Effector CD4-positive, alpha-beta T cell (primary cell): ENCODE results near the gene SLC8A1.

Experiments used
- DNase-seq: peaks from one replicate; pipeline ENCODE4 v3.0.0-alpha.2; 2020

The SLC8A1 gene

DNA sequence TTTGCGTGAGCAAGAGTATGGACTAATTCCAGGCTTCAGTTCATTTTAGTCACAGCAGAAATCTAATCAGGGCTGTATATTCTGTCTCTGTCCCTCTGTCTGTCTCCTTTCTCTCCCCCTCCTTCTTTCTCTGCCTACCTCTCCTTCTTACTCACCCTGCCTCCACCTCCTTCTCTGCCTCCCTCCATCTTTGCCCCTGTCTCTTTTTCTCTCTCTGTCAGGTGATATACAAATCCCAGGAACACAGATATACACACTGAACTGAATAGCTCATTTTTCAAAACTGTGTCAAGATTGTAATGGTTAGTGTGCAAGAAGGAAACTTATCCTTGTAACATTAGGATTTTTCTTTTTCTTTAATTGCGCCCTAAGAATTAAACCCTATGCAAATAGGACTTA lies 32.5 kb downstream of the SLC8A1 start:
- DNase-seq: no peak

DNA sequence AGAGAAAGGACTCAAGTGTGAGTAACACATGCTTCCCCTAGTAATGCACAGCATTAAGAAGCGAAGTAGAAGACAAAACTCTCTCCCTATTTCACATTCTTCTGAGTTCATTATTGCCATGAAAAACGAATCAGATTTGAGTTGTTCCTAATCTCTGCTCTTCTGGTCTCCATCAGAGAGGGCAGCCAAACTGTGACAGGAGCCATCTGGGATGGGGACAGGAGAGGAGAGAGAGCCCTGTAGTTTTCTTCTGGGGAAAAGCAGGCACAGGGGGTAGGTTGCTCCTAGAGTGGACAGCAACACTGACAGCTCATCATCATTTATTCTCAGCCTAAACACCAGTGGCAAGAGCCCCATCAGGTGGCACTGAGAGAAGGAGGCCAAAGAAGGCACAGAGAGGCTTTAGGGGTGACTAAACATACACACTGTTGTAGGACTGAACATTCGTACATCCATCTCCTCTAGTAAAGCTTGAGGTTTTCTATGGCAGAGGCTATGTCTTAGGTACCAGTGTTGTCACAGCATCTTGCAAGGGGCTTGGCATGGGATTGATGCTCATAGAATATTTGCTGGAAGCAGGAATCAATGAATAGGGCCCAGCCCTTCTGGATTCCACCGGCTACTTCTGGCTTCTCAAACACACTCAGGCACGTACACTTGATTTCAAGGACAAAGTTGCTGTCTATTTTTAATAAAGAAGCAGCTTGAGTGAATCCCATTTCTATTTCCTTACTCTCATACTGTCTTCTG lies 33.1 kb downstream of the SLC8A1 start:
- DNase-seq: no peak

DNA sequence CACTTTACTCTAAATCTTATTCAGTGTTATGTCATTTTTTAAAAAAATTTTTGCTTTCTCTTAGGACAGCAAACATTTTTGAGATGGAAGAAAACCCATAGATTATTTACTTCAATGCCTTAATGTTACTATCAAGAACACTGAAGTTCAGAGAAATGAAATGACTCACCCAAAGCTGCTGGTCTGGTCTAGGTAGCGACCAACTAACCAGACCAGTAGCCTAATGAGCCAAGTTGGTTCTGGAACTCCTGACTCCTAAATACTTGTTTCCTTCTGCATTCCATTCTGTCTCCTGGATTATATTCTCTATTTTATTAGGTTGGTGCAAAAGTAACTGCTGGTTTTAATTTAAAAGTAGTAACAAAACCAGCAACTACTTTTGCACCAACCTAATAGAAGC lies 35.4 kb downstream of the SLC8A1 start:
- DNase-seq: no peak

DNA sequence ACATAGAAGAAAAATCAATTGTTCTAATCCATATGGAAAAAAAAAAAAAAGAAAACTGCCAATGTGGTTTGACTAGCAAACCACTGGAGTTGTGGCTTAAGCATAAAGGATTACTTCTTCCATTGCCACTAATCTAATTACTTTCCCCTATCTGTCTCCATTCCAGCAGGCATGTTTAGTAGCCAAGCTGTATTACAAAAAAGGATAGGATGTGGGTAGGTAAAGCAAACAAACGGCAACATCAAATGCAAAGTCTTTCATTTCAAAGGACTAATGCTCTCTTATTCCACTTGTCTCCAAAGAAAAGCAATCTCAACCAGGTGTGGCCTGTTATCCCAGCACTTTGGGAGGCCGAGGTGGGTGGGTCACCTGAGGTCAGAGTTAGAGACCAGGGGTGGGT lies 36.5 kb downstream of the SLC8A1 start:
- no peak for DNase-seq

DNA sequence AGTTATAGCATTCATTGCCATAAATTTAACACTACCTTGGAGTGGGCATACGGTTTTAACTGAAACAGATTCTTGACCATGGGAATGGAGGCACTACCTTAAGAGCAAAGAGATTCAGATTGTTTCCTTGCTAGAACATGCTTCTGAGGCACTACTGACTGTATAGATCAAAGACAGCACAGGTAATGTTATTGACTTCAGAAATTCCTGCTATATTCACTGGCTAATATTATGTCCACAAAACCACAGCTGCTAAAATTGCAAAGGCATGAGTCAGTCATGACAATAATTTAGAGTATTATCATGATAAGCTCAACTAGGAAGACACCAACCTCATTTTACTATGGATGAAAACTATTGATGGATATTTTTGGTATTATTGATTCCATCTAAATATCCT lies 39.4 kb downstream of the SLC8A1 start:
- no peak for DNase-seq

DNA sequence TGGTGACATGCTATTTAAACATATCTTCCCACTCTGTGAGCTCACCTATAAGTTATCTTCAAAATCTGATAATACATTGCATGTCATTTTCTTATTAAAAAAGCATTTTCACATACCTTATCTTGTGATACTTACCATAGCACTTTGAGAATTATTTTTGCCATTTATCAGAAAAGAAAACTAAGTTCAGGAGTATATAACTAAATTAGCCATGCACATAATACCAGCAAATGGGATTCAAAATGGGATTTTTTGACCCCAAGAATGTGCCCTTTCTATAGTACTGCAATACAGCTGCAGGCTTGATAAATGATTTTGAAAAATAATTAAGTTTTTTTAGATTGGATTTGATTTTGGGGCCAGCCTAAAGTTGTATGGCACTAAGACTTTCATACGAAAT lies 41.2 kb downstream of the SLC8A1 start:
- no peak for DNase-seq

DNA sequence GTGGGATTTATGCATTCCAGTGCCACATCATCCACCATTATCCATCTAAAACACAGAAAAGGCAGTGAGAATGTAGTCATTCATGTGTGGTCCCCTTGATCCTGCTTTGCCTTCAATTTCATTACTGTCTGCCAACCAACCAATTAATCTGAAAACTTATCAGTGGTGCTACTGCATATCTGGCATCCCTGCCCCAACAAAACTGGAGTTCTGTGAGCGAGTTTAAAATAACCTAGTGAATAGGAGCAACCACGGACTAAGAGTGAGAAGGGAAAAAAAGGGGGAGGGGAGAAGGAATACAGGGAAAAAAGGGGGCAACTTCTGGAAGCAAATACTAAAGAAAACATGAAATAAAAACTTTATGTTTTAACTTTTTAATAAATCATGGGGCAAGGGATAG lies 42.2 kb downstream of the SLC8A1 start:
- DNase-seq: no peak

DNA sequence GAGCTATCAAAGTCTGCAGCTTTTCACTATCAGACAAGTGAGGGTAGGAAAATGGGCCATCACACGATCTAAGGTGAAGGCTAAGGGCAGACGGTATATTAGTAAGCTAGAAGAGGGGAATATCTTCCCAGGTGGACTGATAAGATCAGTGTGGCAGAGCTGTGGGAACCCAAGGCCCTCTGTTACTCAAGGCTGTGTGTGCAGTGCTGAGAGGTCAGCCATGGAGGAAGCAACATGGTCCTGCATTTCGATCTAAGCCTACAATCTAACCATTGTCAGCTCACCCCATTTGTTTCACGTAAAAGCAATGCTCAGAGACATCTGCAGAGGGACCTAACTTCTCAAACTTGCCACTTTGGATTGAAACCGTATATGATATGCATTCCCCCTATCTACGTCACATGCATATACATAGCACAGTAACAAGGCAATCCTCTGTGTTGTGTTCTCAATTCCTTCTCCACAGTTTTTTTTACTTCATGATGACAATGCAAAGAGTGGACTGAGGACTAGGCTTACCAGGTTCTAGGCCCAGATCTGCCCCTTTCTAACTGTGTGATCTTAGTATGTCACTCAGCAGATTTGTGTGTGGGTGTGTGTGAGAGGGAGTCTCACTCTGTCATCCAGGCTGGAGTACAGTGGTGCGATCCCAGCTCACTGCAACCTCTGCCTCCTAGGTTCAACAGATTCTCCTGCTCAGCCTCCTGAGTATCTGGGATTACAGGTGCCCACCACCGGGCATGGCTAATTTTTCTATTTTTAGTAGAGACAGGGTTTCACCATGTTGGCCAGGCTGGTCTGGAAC lies 45.2 kb downstream of the SLC8A1 start:
- DNase-seq: no peak

DNA sequence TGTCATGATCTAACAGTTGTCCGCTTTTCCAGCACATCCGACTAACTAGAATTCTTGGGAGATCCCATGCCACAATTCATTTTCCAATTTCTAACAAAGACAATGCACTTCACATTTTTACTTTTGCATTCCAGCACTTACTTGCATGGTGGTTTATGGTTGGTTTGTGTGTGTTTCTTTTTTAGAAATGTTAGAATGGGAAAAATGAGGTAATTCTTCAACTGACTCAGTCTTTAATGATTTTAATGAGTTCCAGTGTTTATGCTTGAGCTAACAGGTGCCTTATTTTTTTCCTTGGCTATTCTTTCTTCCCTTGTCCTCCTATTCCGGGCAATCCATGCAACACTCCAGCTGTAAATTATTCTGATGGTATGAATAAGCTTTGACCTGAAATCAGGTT lies 46.4 kb downstream of the SLC8A1 start:
- DNase-seq: no peak

DNA sequence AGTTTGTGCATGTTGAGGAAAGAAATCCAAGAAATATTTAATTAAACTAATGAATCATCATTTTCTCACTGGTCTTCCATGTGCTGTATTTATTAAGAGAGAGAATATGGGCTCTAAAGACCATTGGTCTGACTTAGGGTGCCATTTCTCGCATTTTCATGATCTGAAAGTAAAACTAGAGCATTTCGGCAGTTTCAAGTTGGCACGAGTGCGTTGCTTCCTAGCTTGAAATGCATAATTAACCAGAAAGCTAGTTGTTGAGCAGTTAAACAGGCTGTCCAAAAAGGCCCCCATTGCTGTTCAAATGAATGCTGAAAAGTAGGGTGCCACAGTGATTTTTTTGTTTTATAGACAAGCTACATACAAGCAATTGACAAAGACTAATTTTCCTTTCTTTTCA lies 47.4 kb downstream of the SLC8A1 start:
- DNase-seq: no peak

DNA sequence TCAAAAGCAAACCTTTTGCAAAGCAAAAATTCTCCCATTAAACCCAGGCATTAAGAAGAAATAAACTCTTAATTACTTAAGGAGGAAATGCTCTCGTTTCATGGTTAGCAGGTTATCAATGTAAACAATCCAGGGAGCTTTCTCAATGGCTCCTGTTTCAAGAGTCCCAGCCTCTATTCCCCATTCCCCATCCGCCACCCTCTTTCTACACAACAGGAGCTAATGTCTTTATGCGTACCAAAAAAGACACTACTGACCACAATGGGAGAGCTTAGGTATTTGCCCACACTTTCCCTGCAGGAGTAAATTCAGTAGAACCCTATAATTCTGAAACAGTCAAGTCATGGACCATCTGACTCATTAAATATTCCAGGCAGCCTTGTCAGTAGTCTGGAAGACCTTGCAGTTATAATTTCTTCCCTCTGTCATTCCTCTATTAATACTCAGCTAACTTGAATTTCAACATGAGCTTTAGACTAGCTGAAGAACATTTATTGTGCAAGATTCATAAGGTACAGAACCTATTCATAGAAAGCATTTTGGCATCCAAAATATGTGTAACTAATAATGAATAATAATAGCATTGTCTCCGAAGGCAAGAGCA lies 48.6 kb downstream of the SLC8A1 start:
- no peak for DNase-seq

DNA sequence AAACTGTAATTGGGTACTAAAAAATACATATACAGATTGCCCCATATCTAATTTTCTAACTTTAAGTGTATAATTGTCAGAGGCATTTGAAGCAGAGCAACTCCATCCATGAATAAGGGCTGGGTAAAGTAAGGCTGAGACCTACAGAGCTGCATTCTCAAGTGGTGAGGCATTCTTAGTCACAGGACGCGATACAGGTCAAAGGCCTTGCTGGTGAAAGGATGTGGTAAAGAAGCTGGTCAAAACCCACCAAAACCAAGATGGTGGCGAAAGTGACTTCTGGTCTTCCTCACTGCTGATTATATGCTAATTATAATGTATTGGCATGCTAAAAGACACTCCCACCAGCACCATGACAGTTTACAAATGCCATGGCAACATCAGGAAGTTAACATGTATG lies 50.0 kb downstream of the SLC8A1 start:
- no peak for DNase-seq

DNA sequence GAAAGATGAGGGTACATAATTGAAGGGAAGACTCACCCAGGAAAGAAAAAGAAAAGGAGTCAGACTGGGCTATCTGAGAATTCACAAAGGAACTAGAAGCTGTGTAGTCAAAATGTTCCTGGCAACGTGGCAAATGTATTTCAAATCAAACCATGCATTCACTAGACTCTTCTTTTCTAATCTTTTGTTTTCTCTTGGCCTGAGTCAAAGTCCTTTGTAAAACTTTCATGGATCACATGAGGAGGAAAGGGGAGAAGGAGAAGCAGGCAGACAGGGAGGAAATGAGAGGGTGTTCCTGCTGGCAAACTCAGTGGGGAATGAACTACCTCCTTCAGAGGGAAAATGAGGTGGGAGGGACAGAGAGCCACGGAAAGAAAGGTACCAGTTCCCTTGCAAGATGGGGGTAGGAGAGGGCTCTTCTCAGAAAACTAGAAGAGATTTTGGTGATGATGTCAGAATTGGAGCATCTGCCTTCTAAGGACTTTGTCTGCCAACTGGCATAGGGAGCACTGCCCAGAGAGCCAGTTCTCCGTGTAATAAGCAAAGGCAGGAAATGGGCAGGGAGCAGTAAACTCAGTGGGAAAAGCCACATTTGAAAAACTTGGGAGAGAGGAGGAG lies 51.4 kb downstream of the SLC8A1 start:
- DNase-seq: no peak

DNA sequence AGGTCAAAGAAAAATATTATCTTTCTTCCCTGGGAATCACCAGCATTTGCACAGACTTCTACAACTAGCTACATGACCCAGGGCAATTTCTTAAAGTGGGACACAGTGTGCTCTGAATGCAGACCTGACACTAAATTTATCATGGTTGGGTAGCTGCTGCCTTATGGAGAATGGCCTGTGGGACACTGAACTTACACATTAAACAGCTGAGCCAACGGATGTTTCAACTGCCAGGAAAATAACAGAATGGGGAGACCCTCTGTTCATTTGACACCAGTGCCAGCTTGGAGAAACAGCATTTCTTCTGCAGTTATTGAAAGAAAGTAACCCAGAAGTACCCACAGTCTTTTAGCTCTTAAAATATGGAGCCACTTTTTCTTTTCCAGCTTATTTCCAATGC lies 54.1 kb downstream of the SLC8A1 start:
- DNase-seq: no peak

DNA sequence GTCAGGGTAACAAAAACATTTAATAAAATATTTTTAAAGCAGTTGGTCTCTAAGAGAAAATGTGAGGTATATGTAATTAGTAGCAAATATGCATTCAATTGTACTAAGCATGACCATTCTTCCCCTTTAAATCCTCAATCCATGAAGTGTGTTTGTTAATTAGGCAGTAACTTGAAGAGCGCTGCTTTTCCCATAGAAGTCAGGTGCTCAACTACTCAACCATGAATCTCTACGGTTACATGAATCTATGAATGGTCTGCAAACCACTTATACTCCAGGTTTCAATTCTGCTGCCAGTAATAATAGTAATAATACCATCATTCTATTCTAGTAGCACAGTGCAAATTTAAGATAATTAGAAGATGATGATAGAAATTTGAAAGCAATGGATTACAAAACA lies 55.8 kb downstream of the SLC8A1 start:
- no peak for DNase-seq

DNA sequence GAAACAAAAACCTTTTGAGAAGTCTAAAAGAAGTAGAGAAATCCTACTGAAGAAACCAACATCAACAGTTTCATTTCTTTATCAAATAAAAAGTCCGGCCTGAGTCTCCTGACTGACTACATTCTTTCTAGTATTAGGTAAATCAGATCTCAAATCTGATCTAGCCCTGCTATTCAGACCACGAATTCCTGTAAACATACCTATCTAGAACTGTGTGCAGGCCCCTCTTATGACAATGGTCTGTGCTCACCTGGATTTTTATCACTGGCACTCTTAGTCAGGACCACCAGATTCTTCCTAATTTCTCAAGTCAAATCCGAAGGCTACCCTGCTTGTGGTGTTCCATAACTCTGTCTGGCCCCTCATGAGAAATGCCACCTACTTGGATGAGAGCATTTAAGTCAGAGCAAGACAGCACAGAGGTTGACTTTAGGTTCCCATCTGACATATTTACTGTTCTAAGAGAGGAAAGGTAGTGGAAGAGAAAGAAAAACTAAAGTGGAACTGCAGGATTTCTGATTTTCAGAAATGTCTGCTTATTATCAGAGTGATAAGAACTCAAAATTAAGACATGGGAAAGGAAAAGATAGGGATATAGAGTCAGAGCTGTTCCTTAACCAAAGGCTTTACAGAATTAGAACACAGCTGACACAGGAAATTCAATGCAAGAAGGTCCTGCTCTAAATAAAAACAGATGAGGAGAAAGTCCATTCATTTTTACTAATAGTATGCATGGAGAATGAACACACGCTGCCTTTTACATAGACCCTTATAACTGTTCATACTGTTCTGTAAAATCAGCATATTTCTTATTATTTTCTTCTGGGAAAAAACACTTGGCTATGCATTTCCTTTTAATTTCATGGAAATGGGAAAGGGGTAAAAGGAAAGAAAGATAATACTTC lies 56.5 kb downstream of the SLC8A1 start:
- no peak for DNase-seq

DNA sequence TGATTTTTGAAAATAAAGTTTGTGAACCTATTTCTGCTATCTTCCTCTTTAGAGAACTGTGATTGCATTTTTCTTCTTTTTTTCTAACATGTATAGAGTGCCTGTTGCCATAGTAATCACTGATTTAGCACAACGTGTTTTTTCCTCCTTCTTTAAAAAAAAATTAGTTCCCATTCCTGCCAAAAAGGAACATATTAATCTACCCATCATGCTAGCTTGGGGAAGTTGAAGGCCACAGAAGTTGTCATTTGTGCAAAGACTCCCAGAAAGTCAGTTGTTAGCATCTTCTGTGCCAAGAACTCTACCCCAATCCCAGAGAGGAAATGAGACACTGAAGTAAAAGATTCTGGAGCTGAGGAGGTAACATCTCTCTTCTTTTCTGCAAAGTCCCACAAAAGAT lies 57.3 kb downstream of the SLC8A1 start:
- DNase-seq: no peak

DNA sequence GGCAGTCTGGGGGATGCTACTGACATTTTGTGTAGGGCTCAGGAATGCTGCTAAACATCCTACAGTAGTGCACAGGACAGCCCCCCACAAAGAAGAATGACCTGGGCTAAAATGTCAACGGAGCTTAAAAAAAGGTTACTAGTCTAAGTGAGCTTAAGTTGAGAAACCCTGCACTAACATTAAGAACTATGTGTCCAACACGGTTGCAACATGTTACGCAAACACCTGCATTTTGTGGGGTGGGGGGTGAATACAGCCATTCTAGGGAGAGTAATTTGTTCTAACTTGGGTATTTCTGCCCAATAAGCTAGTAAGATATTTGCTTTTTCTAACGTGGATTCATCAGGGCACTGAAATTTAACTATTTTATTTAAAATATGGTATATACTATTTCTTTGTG lies 57.9 kb downstream of the SLC8A1 start:
- no peak for DNase-seq

DNA sequence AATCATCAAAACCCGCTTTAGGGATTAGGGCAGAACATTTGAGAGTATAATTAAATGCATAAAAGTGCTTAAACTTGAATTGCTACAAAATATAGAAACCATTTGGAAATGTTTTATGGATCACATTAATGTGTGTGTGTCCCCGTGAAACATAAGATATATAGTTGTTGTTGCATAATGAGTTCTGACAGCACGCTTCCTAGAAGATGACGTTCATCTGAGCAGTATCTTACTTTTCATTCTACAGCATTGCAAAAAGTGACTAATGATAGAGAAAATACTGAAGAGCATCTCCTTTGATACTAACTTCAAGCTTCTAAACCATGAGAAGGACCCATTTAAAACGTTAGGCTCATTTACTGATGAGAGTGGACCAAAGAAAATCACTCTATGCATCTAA lies 63.7 kb downstream of the SLC8A1 start:
- DNase-seq: no peak

DNA sequence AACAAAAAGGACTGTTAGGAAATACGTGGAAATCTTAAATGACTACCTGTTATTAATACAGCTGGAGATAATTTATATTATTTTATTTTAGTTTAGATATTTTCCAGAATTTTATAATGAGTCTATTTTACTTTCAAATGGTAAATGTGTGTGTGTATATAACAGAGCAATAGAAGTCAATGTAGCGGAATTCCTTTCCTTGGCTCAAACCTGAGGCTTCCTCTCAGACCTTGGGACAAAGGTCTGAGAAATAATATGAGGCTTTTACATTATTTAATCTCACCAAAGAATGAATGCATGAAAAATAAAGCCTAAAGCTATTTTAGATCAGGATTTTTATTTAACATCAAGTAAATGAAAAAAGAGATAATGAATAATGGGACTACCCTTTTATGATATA lies 65.7 kb downstream of the SLC8A1 start:
- DNase-seq: no peak

DNA sequence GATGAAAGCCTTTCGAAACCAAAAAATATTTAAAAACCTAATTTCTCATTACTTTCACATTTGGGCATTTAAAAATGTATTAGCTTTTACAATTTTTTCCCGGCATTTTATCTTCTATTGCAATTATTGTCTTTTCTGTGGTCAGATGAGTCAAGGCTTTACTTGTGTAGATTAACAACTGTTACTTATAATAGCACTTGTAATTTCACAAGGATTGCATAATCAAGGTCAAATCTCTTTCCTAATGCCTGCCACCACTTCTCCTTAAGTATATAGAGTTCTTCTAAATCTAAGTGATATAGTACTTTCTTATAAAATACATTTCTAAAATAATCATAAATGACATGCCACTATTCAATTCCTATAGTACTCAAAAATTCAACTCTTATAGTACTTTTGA lies 67.2 kb downstream of the SLC8A1 start:
- no peak for DNase-seq

DNA sequence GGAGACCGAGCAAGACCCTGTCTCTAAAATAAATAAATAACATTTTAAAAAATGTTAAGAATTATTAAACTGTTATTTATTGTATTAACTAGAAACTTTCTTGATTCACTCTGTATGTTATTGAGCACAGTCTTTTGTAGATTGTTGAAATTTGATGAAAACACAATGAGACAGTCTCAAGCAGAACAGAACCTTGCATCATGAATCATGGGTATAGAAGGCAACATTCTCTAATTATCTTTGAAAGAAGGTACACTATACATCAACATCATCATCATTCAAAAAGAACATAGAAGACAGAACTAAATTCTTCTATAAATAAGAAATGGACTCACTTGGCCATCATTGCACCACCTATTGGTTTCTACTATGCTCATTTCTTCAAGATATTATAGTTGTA lies 67.7 kb downstream of the SLC8A1 start:
- no peak for DNase-seq

DNA sequence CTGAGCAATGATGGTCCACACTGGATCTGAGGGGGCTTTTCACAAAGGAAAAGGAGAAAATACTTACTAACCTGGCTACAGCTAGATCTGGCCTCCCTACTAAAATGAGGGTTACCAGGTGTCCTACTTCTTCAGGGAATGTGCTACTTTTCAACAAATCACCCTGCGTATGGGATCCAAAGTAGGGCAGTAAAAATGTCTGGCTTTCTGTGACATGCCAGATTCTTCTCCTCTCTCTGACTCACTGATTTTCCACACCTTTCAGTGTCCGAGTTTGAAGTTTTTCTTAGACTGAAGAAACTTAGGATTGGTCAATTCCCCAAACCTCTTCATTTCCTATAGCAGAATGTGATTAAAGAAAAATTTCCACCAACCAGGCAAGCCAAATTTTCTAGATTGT lies 71.2 kb downstream of the SLC8A1 start:
- no peak for DNase-seq
